ENCODE results near the gene CLDN20.

GRCh38 chr6:155261111-155261900 lies 2.5 kb upstream of the CLDN20 start:
- TF ChIP-seq SUZ12 (IDR thresholded peaks at IDR 0.05) (no peak), FOXK2 (IDR thresholded peaks at IDR 0.05) (no peak), FOXM1 (IDR thresholded peaks at IDR 0.05; ENCODE audit: borderline replicate concordance) (no peak), SP1 (IDR thresholded peaks at IDR 0.05) (no peak), PKNOX1 (IDR thresholded peaks at IDR 0.05) (no peak), ZNF384 (IDR thresholded peaks at IDR 0.05) (no peak), TARDBP (IDR thresholded peaks at IDR 0.05) (no peak), L3MBTL2 (conservative IDR thresholded peaks at IDR 0.05) (no peak), FOXA1 (IDR thresholded peaks at IDR 0.05) (no peak), HDGF (IDR thresholded peaks at IDR 0.05; ENCODE audit: borderline replicate concordance) (no peak)

Data from HEK293T (cell line).